ENCODE results near the gene SEPTIN11.

Gene SEPTIN11

DNA sequence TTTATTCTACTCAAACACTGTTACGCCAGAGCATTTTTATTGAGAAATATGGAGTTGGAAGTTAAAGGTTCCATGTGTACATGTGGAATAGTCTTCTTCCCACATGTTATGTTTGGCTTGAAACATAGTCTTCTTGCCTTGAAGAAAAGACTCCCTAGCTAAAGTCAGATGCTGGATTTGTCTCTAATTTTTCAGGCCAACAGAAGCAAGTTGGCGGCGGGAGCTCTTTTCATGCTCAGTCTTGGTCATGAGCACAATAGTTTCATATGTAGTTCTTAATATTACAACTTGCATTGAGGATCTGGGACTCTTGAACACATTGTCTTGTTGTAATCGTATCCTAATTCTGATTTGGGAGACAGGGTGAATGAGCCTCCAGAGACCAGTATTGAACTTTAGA, 19.4 kb downstream of the SEPTIN11 start:
- no peak for ATAC-seq (ENCODE audit: low read depth)
- no peaks in the 10 kb centered on the region for H3K9me3 ChIP-seq (ENCODE audit: severe bottlenecking)
- H3K4me3 ChIP-seq (ENCODE audit: severe bottlenecking): no peak overlapping the region
- no peak for TF ChIP-seq CTCF (IDR thresholded peaks at IDR 0.05; ENCODE audit: poor library complexity, severe bottlenecking)
- DNase-seq (ENCODE audit: low spot score): no peak
- no peaks in the 10 kb centered on the region for H3K27me3 ChIP-seq (ENCODE audit: insufficient read depth, poor library complexity, severe bottlenecking)
- no peaks in the 10 kb centered on the region for H3K4me1 ChIP-seq (ENCODE audit: insufficient read depth, poor library complexity, severe bottlenecking)
- no peaks in the 10 kb centered on the region for H3K36me3 ChIP-seq (ENCODE audit: low read depth)
- no peak overlapping the region for H3K27ac ChIP-seq (ENCODE audit: poor library complexity, severe bottlenecking)

- H3K9me3 ChIP-seq (ENCODE audit: severe bottlenecking): no peaks in the 10 kb centered on the region
- DNase-seq (ENCODE audit: low spot score) (no peak), ATAC-seq (ENCODE audit: low read depth) (no peak)
- H3K4me3 ChIP-seq (ENCODE audit: severe bottlenecking): no peak overlapping the region
- H3K27me3 ChIP-seq (ENCODE audit: insufficient read depth, poor library complexity, severe bottlenecking): no peaks in the 10 kb centered on the region
- no peaks in the 10 kb centered on the region for H3K36me3 ChIP-seq (ENCODE audit: low read depth)
- TF ChIP-seq CTCF (IDR thresholded peaks at IDR 0.05; ENCODE audit: poor library complexity, severe bottlenecking): no peak
- no peak overlapping the region for H3K27ac ChIP-seq (ENCODE audit: poor library complexity, severe bottlenecking)
- no peaks in the 10 kb centered on the region for H3K4me1 ChIP-seq (ENCODE audit: insufficient read depth, poor library complexity, severe bottlenecking)
These were observed 19.9 kb downstream of the SEPTIN11 start for GRCh38 chr4:76969495-76969894.

GRCh38 chr4:76969941-76970529, 20.5 kb downstream of the SEPTIN11 start:
- H3K27me3 ChIP-seq (ENCODE audit: insufficient read depth, poor library complexity, severe bottlenecking): no peaks in the 10 kb centered on the region
- DNase-seq (ENCODE audit: low spot score): no peak
- H3K27ac ChIP-seq (ENCODE audit: poor library complexity, severe bottlenecking): no peak overlapping the region
- no peak for ATAC-seq (ENCODE audit: low read depth)
- H3K4me3 ChIP-seq (ENCODE audit: severe bottlenecking): no peak overlapping the region
- H3K4me1 ChIP-seq (ENCODE audit: insufficient read depth, poor library complexity, severe bottlenecking): no peaks in the 10 kb centered on the region
- H3K36me3 ChIP-seq (ENCODE audit: low read depth): no peaks in the 10 kb centered on the region
- H3K9me3 ChIP-seq (ENCODE audit: severe bottlenecking): no peaks in the 10 kb centered on the region
- no peak for TF ChIP-seq CTCF (IDR thresholded peaks at IDR 0.05; ENCODE audit: poor library complexity, severe bottlenecking)

DNA sequence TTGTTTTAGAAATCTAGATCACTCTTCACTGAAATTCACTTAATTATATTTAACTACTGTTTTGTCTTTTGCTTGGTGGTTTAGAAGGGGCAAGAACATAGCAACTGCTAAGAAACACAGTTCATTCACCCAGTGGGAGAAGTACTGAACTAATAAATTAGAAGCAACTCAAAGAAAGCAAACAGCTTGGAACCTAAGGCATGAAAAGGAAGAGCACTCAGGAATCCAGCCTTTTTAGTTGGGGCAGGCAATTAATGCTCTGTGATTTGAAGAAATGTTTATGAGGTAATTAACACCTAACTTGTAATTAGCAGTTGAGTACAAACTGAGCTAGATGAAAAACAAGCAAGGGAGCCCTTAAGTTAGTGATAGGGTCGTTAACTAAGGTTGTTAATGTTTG, 22.8 kb downstream of the SEPTIN11 start:
- ATAC-seq (ENCODE audit: low read depth) (no peak), DNase-seq (ENCODE audit: low spot score) (no peak)
- TF ChIP-seq CTCF (IDR thresholded peaks at IDR 0.05; ENCODE audit: poor library complexity, severe bottlenecking): no peak
- H3K9me3 ChIP-seq (ENCODE audit: severe bottlenecking): no peaks in the 10 kb centered on the region
- H3K36me3 ChIP-seq (ENCODE audit: low read depth): peaks cover 4% of the 10 kb centered on the region; the same call in 1 of the 2 replicates
- H3K4me3 ChIP-seq (ENCODE audit: severe bottlenecking): no peak overlapping the region
- peaks cover 2% of the 10 kb centered on the region for H3K4me1 ChIP-seq (ENCODE audit: insufficient read depth, poor library complexity, severe bottlenecking)
- no peak overlapping the region for H3K27ac ChIP-seq (ENCODE audit: poor library complexity, severe bottlenecking)
- H3K27me3 ChIP-seq (ENCODE audit: insufficient read depth, poor library complexity, severe bottlenecking): no peaks in the 10 kb centered on the region

- H3K9me3 ChIP-seq (ENCODE audit: severe bottlenecking): no peaks in the 10 kb centered on the region
- DNase-seq (ENCODE audit: low spot score): no peak
- ATAC-seq (ENCODE audit: low read depth): no peak
- no peak overlapping the region for H3K4me3 ChIP-seq (ENCODE audit: severe bottlenecking)
- H3K36me3 ChIP-seq (ENCODE audit: low read depth): peaks cover 4% of the 10 kb centered on the region; the same call in 1 of the 2 replicates
- no peak for TF ChIP-seq CTCF (IDR thresholded peaks at IDR 0.05; ENCODE audit: poor library complexity, severe bottlenecking)
- H3K27ac ChIP-seq (ENCODE audit: poor library complexity, severe bottlenecking): no peak overlapping the region
- H3K4me1 ChIP-seq (ENCODE audit: insufficient read depth, poor library complexity, severe bottlenecking): peaks cover 11% of the 10 kb centered on the region
- no peaks in the 10 kb centered on the region for H3K27me3 ChIP-seq (ENCODE audit: insufficient read depth, poor library complexity, severe bottlenecking)
These were observed 24.6 kb downstream of the SEPTIN11 start for GRCh38 chr4:76974150-76974549.
